Measurements from ENCODE around the gene EHD2. TPM values are rescaled to one million over a fixed set of nuclear protein-coding genes. Genes with fewer than 3 reads are reported as not detected.

EHD2 gene
- total RNA-seq, 1 donor from 2014 or later = 159 TPM

DNA sequence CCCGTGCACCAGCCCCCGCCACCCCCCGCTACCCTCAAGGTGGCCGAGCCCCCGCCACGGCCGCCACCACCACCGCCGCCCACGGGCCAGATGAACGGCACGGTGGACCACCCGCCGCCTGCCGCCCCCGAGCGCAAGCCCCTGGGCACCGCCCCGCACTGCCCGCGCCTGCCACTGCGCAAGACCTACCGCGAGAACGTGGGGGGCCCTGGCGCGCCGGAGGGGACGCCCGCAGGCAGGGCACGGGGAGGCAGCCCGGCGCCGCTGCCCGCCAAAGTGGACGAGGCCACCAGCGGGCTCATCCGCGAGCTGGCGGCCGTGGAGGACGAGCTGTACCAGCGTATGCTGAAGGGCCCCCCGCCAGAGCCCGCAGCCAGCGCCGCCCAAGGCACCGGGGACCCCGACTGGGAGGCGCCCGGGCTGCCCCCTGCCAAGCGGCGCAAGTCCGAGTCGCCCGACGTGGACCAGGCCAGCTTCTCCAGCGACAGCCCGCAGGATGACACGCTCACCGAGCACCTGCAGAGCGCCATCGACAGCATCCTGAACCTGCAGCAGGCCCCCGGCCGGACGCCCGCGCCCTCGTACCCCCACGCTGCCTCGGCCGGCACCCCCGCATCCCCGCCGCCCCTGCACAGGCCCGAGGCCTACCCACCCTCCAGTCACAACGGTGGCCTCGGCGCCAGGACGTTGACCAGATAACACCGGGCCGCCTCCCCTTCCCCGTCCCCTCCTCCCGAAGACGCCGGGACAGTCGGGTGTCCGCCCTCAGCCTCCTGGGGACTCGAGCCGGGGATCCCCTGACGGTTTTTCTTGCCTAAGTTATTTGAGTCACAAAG, 11.3 kb upstream of the EHD2 start:
- no peaks in the 10 kb centered on the region for H3K9me3 Mint-ChIP-seq (ENCODE audit: unreplicated experiment)
- no peaks in the 10 kb centered on the region for H3K79me2 ChIP-seq (ENCODE audit: insufficient read depth, low read length)
- peaks cover 10% of the 10 kb centered on the region for H3K36me3 Mint-ChIP-seq (ENCODE audit: low read depth, unreplicated experiment)
- H4K20me1 ChIP-seq (ENCODE audit: insufficient read depth, low read length) = peaks cover 41% of the 10 kb centered on the region
- no peak overlapping the region for H3K9ac ChIP-seq (ENCODE audit: low read length)
- H3K27me3 Mint-ChIP-seq (ENCODE audit: low read depth, unreplicated experiment) = no peaks in the 10 kb centered on the region
- FAIRE-seq (no peak), DNase-seq (ENCODE audit: low read depth) (no peak)
- H3K27ac ChIP-seq (ENCODE audit: low read depth, low read length) = no peak overlapping the region
- TF ChIP-seq EZH2 (IDR thresholded peaks at IDR 0.05; ENCODE audit: insufficient read depth, low read length) = no peak
- TF ChIP-seq, protein P1, sequence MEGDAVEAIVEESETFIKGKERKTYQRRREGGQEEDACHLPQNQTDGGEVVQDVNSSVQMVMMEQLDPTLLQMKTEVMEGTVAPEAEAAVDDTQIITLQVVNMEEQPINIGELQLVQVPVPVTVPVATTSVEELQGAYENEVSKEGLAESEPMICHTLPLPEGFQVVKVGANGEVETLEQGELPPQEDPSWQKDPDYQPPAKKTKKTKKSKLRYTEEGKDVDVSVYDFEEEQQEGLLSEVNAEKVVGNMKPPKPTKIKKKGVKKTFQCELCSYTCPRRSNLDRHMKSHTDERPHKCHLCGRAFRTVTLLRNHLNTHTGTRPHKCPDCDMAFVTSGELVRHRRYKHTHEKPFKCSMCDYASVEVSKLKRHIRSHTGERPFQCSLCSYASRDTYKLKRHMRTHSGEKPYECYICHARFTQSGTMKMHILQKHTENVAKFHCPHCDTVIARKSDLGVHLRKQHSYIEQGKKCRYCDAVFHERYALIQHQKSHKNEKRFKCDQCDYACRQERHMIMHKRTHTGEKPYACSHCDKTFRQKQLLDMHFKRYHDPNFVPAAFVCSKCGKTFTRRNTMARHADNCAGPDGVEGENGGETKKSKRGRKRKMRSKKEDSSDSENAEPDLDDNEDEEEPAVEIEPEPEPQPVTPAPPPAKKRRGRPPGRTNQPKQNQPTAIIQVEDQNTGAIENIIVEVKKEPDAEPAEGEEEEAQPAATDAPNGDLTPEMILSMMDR (IDR thresholded peaks at IDR 0.05; ENCODE audit: insufficient read depth, low read depth, low read length) = no peak
- peaks cover 9% of the 10 kb centered on the region for H3K36me3 ChIP-seq (ENCODE audit: insufficient read depth, low read length)
- no peaks in the 10 kb centered on the region for H3K9me3 ChIP-seq (ENCODE audit: insufficient read depth, low read depth, low read length)
- H3K4me1 Mint-ChIP-seq (ENCODE audit: low read depth, unreplicated experiment) = no peaks in the 10 kb centered on the region
- no peak overlapping the region for H2AFZ ChIP-seq (ENCODE audit: low read depth, low read length)
- no peak overlapping the region for H3K4me2 ChIP-seq (ENCODE audit: low read length)
- peaks cover 11% of the 10 kb centered on the region for H3K4me1 ChIP-seq (ENCODE audit: insufficient read depth, low read length)
- no peak overlapping the region for H3K4me3 ChIP-seq (ENCODE audit: insufficient read depth, low read depth, low read length)
- no peak overlapping the region for H3K27ac Mint-ChIP-seq (ENCODE audit: unreplicated experiment)
- H3K4me3 Mint-ChIP-seq (ENCODE audit: unreplicated experiment) = no peak overlapping the region
- no peaks in the 10 kb centered on the region for H3K27me3 ChIP-seq (ENCODE audit: insufficient read depth, low read length)

DNA sequence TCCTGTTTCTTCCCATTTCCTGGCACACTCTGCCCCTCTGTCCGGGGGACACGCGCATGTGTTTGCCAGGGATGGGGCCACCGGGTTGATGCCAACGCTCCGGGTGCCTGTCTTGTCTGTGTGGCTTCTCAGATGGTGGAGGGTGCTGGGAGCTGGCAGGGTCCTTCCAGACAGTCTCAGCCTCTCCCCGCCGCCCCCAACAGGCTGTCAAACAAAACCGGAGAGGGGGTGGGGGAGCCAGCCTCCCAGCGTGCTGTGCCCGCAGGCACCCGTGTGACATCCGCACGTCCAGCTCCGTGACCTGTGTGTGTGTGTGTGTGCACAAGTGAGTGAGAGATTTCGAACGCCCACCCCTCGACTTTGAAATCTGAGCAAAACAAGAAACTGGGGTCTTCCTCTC, 10.6 kb upstream of the EHD2 start:
- H3K4me3 ChIP-seq (ENCODE audit: insufficient read depth, low read depth, low read length) = no peak overlapping the region
- H2AFZ ChIP-seq (ENCODE audit: low read depth, low read length) = no peak overlapping the region
- DNase-seq (ENCODE audit: low read depth) (no peak), FAIRE-seq (no peak)
- no peak overlapping the region for H3K27ac ChIP-seq (ENCODE audit: low read depth, low read length)
- H3K9me3 ChIP-seq (ENCODE audit: insufficient read depth, low read depth, low read length) = no peaks in the 10 kb centered on the region
- H3K27ac Mint-ChIP-seq (ENCODE audit: unreplicated experiment) = peak overlapping the region; percentile 53
- no peak for TF ChIP-seq EZH2 (IDR thresholded peaks at IDR 0.05; ENCODE audit: insufficient read depth, low read length)
- TF ChIP-seq, protein P1 (IDR thresholded peaks at IDR 0.05; ENCODE audit: insufficient read depth, low read depth, low read length) = no peak
- peaks cover 41% of the 10 kb centered on the region for H4K20me1 ChIP-seq (ENCODE audit: insufficient read depth, low read length)
- H3K9ac ChIP-seq (ENCODE audit: low read length) = no peak overlapping the region
- H3K27me3 ChIP-seq (ENCODE audit: insufficient read depth, low read length) = no peaks in the 10 kb centered on the region
- H3K9me3 Mint-ChIP-seq (ENCODE audit: unreplicated experiment) = no peaks in the 10 kb centered on the region
- no peaks in the 10 kb centered on the region for H3K4me1 Mint-ChIP-seq (ENCODE audit: low read depth, unreplicated experiment)
- H3K4me3 Mint-ChIP-seq (ENCODE audit: unreplicated experiment) = no peak overlapping the region
- no peaks in the 10 kb centered on the region for H3K79me2 ChIP-seq (ENCODE audit: insufficient read depth, low read length)
- no peak overlapping the region for H3K4me2 ChIP-seq (ENCODE audit: low read length)
- peaks cover 2% of the 10 kb centered on the region for H3K27me3 Mint-ChIP-seq (ENCODE audit: low read depth, unreplicated experiment)
- peaks cover 11% of the 10 kb centered on the region for H3K4me1 ChIP-seq (ENCODE audit: insufficient read depth, low read length)
- H3K36me3 ChIP-seq (ENCODE audit: insufficient read depth, low read length) = peaks cover 9% of the 10 kb centered on the region
- H3K36me3 Mint-ChIP-seq (ENCODE audit: low read depth, unreplicated experiment) = peaks cover 10% of the 10 kb centered on the region

DNA sequence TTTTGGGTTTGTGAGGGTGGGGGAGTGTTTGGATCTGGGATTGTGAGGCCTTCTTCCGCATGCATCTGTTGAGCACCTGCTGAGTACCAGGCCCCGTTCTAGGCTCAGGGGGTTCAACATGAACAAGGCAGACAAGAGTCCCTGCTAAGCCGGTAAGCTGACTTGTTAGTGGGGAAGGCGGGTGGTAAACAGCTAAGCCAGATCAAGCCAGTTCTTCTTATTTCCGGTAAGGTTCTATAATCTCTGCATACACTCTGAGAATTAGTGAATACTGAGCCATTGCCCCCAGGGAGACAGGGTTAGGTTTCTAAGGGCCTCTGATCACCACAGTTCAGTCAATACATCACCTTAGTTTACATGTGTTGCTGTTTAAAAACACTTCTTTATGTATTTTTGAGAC, 9.9 kb upstream of the EHD2 start:
- no peak for FAIRE-seq
- H3K27ac Mint-ChIP-seq (ENCODE audit: unreplicated experiment) = no peak overlapping the region
- H3K27ac ChIP-seq (ENCODE audit: low read depth, low read length) = no peak overlapping the region

More for the DNA sequence above, 9.9 kb upstream of the EHD2 start:
- no peaks in the 10 kb centered on the region for H3K4me1 Mint-ChIP-seq (ENCODE audit: low read depth, unreplicated experiment)
- no peak overlapping the region for H3K4me3 Mint-ChIP-seq (ENCODE audit: unreplicated experiment)
- peaks cover 2% of the 10 kb centered on the region for H3K27me3 Mint-ChIP-seq (ENCODE audit: low read depth, unreplicated experiment)
- peaks cover 10% of the 10 kb centered on the region for H3K36me3 Mint-ChIP-seq (ENCODE audit: low read depth, unreplicated experiment)
- Histone ChIP-seq H4K20me1 (ENCODE audit: insufficient read depth, low read length) (peaks cover 39% of the 10 kb centered on the region), H3K9me3 (ENCODE audit: insufficient read depth, low read depth, low read length) (no peaks in the 10 kb centered on the region), H3K4me1 (ENCODE audit: insufficient read depth, low read length) (peaks cover 11% of the 10 kb centered on the region), H3K79me2 (ENCODE audit: insufficient read depth, low read length) (no peaks in the 10 kb centered on the region), H3K36me3 (ENCODE audit: insufficient read depth, low read length) (peaks cover 9% of the 10 kb centered on the region), H3K9ac (ENCODE audit: low read length) (no peak overlapping the region), H3K4me3 (ENCODE audit: insufficient read depth, low read depth, low read length) (no peak overlapping the region), H2AFZ (ENCODE audit: low read depth, low read length) (no peak overlapping the region), H3K4me2 (ENCODE audit: low read length) (no peak overlapping the region), H3K27me3 (ENCODE audit: insufficient read depth, low read length) (no peaks in the 10 kb centered on the region)
- TF ChIP-seq, protein P1 (IDR thresholded peaks at IDR 0.05; ENCODE audit: insufficient read depth, low read depth, low read length) = no peak
- TF ChIP-seq EZH2 (IDR thresholded peaks at IDR 0.05; ENCODE audit: insufficient read depth, low read length) = no peak
- DNase-seq (ENCODE audit: low read depth) = no peak
- no peaks in the 10 kb centered on the region for H3K9me3 Mint-ChIP-seq (ENCODE audit: unreplicated experiment)

Measured in astrocyte (in vitro differentiated cells and primary cell).